Osteoblast (primary cell): Measurements from ENCODE around the gene RNGTT. TPM values are rescaled to one million over a fixed set of nuclear protein-coding genes. Genes with fewer than 3 reads are reported as not detected.
A peak's percentile ranks its signal among the peaks of the same experiment; 100 is the strongest.

ENCODE experiments used
- DNase-seq: peaks from one replicate; pipeline ENCODE4 v3.0.0; 2011; ENCODE audit warnings: low spot score, mixed read lengths; ENCODE audit not compliant: insufficient read length; ENCODE audit errors: missing footprints
- H2AFZ ChIP-seq: 2 replicates; pipeline ENCODE4 v1.6.0; 2011; ENCODE audit warnings: mild to moderate bottlenecking, low read length
- H3K27ac ChIP-seq: 2 replicates; pipeline ENCODE4 v1.5.1; 2011; ENCODE audit warnings: mild to moderate bottlenecking, low read depth, low read length, moderate library complexity
- H3K27me3 ChIP-seq: 2 replicates; pipeline ENCODE4 v1.6.0; 2012; ENCODE audit warnings: mild to moderate bottlenecking, control low read depth, inconsistent platforms, low read length, moderate library complexity; ENCODE audit not compliant: insufficient read depth
- H3K36me3 ChIP-seq: 2 replicates; pipeline ENCODE4 v1.5.1; 2011; ENCODE audit warnings: mild to moderate bottlenecking, low read length, control low read depth, moderate library complexity; ENCODE audit not compliant: insufficient read depth
- H3K4me1 ChIP-seq: 2 replicates; pipeline ENCODE4 v1.5.1; 2011; ENCODE audit warnings: mild to moderate bottlenecking, low read length, control low read depth, moderate library complexity; ENCODE audit not compliant: insufficient read depth
- H3K4me2 ChIP-seq: 2 replicates; pipeline ENCODE4 v1.6.0; 2011; ENCODE audit warnings: mild to moderate bottlenecking, low read length; ENCODE audit not compliant: insufficient read depth
- H3K4me3 ChIP-seq: fragments of 200-600 bp; sonication (generic); 3 replicates; pipeline ENCODE4 v1.5.1; 2012; ENCODE audit warnings: mild to moderate bottlenecking, low read length, inconsistent platforms; ENCODE audit not compliant: insufficient read depth
- H3K79me2 ChIP-seq: 2 replicates; pipeline ENCODE4 v1.6.0; 2012; ENCODE audit warnings: mild to moderate bottlenecking, low read length, control low read depth, inconsistent platforms; ENCODE audit not compliant: insufficient read depth
- H3K9me3 ChIP-seq: 2 replicates; pipeline ENCODE4 v1.5.1; 2011; ENCODE audit warnings: low read depth, low read length, control low read depth
- H4K20me1 ChIP-seq: 2 replicates; pipeline ENCODE4 v1.6.0; 2012; ENCODE audit warnings: mild to moderate bottlenecking, low read length, control low read depth; ENCODE audit not compliant: insufficient read depth
- total RNA-seq: library from RNA; depleted of rRNA; stranded (reverse); fragments of >200 nt; gene quantifications from 2 replicates; pipeline ENCODE4 v1.2.3, GENCODE V29; 2012
- TF ChIP-seq, protein P1 (sequence below): IDR thresholded peaks from 2 replicates; pipeline ENCODE4 v1.5.1; 2011; ENCODE audit warnings: mild to moderate bottlenecking, low read depth, low read length, moderate library complexity; ENCODE audit errors: extremely low read depth

RNGTT gene
- total RNA-seq, 1 donor, result 19.2 TPM

DNA sequence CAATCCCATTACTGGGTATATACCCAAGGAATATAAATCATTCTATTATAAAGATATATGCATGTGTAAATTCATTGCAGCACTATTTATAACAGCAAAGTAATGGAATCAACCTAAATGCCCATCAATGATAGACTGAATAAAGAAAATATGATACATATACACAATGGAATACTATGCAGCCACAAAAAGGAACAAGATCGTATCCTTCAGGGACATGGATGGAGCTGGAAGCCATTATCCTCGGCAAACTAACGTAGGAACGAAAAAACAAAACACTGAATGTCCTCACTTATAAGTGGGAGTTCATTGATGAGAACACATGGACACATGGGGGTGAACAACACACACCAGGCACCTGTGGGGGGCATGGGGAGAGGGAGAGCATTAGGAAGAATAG is 156.7 kb downstream of the RNGTT start:
- DNase-seq, result no peak

DNA sequence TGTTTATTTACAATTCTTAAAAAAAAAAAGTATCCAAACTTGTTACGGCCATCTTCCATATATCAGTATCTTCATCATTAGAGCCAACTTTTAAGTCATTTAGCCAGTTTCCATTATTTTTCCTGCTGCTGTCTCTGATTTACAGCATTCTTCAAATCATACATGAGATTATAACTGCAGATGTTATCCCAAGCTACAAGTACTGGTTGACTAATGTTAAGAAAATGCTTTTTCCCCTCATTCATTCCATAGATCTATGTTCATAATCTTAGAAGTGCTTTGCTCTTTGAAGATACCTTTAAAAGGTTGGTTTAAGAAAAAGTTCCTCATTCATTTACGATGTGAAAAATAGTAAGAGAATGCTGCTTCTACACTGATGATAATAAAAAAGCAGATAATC is 158.7 kb downstream of the RNGTT start:
- H3K4me3 ChIP-seq, result no peak overlapping the region
- H3K79me2 ChIP-seq, result no peaks in the 10 kb centered on the region
- TF ChIP-seq, protein P1, sequence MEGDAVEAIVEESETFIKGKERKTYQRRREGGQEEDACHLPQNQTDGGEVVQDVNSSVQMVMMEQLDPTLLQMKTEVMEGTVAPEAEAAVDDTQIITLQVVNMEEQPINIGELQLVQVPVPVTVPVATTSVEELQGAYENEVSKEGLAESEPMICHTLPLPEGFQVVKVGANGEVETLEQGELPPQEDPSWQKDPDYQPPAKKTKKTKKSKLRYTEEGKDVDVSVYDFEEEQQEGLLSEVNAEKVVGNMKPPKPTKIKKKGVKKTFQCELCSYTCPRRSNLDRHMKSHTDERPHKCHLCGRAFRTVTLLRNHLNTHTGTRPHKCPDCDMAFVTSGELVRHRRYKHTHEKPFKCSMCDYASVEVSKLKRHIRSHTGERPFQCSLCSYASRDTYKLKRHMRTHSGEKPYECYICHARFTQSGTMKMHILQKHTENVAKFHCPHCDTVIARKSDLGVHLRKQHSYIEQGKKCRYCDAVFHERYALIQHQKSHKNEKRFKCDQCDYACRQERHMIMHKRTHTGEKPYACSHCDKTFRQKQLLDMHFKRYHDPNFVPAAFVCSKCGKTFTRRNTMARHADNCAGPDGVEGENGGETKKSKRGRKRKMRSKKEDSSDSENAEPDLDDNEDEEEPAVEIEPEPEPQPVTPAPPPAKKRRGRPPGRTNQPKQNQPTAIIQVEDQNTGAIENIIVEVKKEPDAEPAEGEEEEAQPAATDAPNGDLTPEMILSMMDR, result no peak
- no peaks in the 10 kb centered on the region for H3K27me3 ChIP-seq
- H3K4me2 ChIP-seq, result no peak overlapping the region
- H4K20me1 ChIP-seq, result no peaks in the 10 kb centered on the region
- no peak overlapping the region for H2AFZ ChIP-seq
- no peaks in the 10 kb centered on the region for H3K36me3 ChIP-seq
- DNase-seq, result peak; percentile 42
- H3K4me1 ChIP-seq, result peaks cover 7% of the 10 kb centered on the region
- H3K9me3 ChIP-seq, result no peaks in the 10 kb centered on the region
- H3K27ac ChIP-seq, result peak overlapping the region; percentile 4

More for the DNA sequence above, 156.7 kb downstream of the RNGTT start:
- TF ChIP-seq, protein P1, result no peak
- H3K36me3 ChIP-seq, result no peaks in the 10 kb centered on the region
- no peak overlapping the region for H3K27ac ChIP-seq
- peaks cover 13% of the 10 kb centered on the region for H3K4me1 ChIP-seq
- H3K4me2 ChIP-seq, result no peak overlapping the region
- no peak overlapping the region for H3K4me3 ChIP-seq
- H3K79me2 ChIP-seq, result no peaks in the 10 kb centered on the region
- H2AFZ ChIP-seq, result no peak overlapping the region
- no peaks in the 10 kb centered on the region for H3K9me3 ChIP-seq
- H4K20me1 ChIP-seq, result no peaks in the 10 kb centered on the region
- no peaks in the 10 kb centered on the region for H3K27me3 ChIP-seq

DNA sequence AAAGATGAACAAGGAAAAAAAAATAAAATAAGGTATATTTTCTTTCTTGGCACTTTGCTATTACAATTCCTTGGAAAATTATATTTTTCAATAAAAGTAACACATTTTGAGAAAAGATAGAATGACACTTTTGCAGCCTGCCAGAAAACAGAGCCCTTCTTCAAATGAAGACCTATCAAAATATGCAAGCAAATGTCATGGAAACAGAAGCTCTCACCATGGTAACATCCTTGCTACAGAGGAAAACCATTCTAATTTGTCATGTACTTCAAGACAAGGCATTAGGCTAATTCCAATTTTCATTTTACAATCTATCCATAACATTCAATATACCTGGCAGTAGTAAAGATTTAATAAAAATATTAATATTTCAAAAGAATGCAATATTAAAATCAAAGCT is 177.9 kb downstream of the RNGTT start:
- no peaks in the 10 kb centered on the region for H3K79me2 ChIP-seq
- no peaks in the 10 kb centered on the region for H3K9me3 ChIP-seq
- no peaks in the 10 kb centered on the region for H3K27me3 ChIP-seq
- H3K4me3 ChIP-seq, result no peak overlapping the region
- H4K20me1 ChIP-seq, result no peaks in the 10 kb centered on the region
- H3K27ac ChIP-seq, result no peak overlapping the region
- no peaks in the 10 kb centered on the region for H3K4me1 ChIP-seq
- no peak overlapping the region for H2AFZ ChIP-seq
- H3K36me3 ChIP-seq, result no peaks in the 10 kb centered on the region
- DNase-seq, result no peak
- TF ChIP-seq, protein P1, result no peak
- no peak overlapping the region for H3K4me2 ChIP-seq

DNA sequence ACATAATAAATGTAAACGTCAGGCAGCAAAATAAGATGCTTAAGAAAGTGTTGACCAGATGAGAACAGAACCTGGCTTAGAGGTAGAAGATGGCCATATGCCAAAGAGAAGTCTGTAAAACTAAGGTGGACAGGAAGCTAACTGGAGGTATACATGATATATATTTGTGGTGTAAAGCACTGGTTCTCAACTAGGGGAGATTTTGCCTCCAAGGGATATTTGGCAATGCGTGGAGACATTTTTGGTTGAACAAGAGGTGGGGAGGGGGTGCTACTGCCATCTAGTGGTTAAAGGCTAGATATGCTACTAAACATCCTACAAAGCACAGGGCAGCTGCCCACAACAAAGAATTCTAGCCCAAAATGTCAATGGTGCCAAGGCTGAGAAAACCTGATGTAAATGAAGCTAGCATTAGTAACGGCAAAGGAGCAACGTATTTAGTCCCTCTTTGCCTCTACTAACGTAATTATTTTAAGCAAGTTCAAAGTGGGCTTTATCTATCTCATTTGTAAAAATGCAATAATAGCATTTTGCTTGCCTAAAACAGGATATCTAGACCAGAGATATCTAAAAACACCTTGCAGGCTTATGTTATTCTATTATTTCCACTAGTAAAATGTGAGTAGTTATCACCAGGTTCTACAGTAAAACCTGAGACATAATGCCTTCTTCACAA is 182.6 kb downstream of the RNGTT start:
- Histone ChIP-seq H3K4me2 (no peak overlapping the region), H3K36me3 (no peaks in the 10 kb centered on the region), H2AFZ (no peak overlapping the region), H3K9me3 (no peaks in the 10 kb centered on the region), H3K27me3 (no peaks in the 10 kb centered on the region), H3K79me2 (no peaks in the 10 kb centered on the region), H3K27ac (no peak overlapping the region), H3K4me3 (no peak overlapping the region), H3K4me1 (no peaks in the 10 kb centered on the region), H4K20me1 (no peaks in the 10 kb centered on the region)
- TF ChIP-seq, protein P1, result peak; percentile 91
- no peak for DNase-seq
